T follicular helper cell (primary cell): ENCODE results near the gene SIN3A.
"Not testable (repeated sequence)": the region's sequence is repeated elsewhere in the genome, so short reads cannot be mapped to it uniquely, and the experiment has no call there.

ENCODE experiments used
- DNase-seq: peaks from one replicate; pipeline ENCODE4 v3.0.0-alpha.2; 2020; ENCODE audit warnings: low read depth
- total RNA-seq, 2 experiments: gene quantifications; one replicate each; lab custom pipeline; 2026; lab: John Stamatoyannopoulos, UW

The SIN3A gene
- 123 to 167 reads per million in 2 experiments for total RNA-seq

DNA sequence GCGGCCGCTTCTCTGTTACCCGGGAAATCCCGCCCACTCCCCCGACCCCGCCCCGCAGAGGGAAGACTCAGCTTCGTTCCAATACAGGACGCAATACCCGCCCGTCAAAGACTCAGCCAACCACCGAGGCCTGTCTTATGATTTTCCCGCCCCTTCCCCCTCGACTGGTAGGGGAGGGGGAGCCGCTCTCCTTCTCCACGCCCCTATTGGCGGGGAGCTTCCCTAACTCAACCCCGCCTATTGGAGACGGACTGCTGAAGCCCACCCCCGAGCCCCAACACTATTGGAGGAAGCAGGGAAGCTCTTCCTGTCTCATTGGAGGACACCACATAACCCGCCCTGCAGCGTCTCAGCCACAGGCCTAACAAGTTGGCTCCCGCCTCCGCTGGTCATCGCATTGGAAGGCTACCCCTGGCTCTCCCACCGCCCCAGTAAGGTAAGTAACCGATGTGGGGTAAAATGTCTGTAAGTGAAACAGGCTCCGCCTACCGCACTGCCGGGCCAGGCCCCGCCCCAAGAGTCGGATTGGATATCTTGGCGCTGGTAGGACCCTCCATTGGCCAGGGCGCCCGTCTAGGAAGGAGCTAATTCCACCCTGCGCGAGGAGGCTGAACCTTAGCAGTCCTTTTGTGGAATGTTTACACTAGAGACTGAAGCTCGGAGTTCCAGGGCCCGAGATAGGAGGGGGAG is at the start of gene SIN3A:
Gene SIN3A (minus strand): TSS at position 17 of the 690 bp plus-strand sequence. CDS start 21,315 bp downstream, outside the sequence.
- DNase-seq, result peak; percentile 99

DNA sequence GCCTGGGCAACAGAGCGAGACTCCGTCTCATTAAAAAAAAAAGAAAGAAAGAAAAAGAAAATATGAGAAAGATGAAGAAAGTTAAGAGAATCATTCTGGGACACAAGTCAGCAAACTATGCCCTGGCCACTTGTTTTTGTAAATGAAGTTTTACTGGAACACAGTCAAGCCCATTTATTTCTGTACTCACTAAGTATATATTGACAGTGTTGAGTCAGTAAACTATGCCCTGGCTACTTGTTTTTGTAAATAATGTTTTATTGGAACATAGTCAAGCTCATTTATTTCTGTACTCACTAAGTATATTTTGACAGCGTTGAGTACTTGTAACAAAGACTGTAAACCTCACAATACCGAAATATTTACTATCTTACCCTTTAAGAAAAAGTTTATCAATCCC is 42.2 kb upstream of the SIN3A start:
- DNase-seq, result no peak

DNA sequence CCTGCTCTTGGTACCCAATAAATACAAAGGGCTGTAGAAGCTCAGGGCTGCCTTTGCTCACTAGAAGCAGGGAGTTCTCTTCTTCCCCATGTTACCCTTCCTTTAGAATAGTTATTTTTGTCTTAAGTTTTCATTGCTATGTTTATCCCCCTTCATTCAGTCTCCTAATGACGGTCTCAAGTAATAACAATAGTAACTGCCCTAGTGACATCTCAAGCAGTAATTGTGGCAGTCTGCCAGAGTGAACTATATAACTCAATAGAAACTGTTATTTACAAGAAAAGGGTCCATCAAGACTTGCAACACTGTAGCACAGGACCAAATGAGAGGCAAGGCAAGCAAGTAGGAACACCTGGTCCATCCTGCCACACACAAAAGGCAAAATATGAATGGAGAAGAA is 32.5 kb upstream of the SIN3A start:
- no peak for DNase-seq

DNA sequence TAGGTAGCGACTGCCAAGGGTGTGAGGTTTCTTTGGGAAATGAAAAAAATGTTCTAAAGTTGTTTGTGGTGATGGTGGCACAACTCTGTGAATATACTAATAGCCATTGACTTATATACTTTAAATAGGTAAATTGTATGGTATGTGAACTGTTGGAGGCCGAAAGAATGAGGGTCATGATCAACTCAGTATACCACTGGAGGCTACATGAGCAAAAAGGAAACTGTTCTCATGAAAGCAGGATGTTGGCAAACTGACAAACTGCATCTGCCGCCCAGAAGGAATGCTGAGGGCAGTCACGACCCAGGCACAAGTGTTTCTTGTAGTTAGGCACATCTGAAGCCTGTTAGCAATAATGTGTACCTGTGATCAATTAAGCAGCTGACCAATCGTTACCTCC is 32.1 kb upstream of the SIN3A start:
- not testable (repeated sequence) for DNase-seq

DNA sequence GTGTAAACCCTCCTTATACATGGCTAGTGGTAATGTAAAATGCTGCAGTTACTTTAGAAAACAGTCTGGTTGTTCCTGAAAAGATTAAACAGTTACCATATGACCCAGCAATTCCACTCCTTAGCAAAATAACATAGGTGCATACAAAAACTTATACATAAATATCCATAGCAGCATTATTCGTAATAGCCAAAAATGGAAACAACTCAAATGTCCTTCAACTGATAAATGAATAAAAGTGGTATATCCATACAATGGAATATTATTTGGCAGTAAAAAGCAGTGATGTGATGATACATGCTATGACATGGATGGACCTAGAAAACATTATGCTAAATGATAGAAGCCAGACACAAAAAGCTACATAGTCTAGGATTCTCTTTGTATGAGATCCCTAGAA is 31.6 kb upstream of the SIN3A start:
- DNase-seq, result no peak

DNA sequence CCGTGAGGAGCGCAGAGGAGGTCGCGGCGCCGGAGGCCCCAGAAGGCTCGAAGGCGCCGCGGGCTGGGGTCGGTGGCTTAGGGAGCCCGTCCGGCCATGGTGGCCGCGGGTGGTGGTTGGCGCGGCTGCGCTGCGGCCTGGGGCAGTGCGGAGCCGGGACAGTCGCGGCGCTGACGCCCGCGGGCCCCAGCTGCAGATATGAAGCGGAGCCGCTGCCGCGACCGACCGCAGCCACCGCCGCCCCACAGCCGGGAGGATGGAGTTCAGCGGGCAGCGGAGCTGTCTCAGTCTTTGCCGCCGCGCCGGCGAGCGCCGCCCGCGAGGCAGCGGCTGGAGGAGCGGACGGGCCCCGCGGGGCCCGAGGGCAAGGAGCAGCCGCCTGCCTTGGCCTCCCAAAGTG is 29.0 kb upstream of the SIN3A start:
- not testable (repeated sequence) for DNase-seq

DNA sequence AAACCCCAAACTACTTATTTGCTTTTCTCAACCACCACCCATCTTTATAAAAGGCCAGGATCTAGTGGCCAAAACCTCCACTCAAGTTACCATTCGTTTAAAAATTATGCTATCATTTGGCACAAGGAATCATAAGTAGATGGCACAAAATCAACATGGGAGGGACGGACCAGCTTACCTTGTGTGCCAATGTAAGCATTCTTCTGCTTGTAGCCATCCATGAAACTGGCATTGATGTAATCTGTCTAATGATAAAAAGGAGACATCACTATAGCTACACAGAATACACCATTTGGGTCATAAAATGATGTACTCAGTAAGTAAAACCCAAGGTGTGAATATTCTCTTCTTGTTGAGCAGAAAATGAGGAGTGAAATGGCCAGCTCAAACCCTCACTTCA is 28.2 kb upstream of the SIN3A start:
- DNase-seq, result no peak

DNA sequence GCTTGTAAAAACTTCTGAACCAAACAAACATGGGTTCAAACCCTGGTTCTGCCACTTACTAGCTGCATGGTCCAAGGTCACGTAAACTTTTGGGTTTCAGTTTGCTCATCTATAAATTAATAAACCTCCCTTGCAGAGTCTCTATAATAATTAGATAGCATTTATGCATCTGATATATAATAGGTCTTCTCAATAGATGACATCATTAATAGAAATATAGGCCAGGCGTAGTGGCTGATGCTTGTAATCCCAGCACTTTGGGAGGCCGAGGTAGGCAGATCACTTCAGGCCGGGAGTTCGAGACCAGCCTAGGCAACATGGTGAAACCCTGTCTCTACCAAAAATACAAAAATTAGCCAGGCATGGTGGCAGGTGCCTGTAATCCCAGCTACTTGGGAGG is 25.6 kb upstream of the SIN3A start:
- not testable (repeated sequence) for DNase-seq

DNA sequence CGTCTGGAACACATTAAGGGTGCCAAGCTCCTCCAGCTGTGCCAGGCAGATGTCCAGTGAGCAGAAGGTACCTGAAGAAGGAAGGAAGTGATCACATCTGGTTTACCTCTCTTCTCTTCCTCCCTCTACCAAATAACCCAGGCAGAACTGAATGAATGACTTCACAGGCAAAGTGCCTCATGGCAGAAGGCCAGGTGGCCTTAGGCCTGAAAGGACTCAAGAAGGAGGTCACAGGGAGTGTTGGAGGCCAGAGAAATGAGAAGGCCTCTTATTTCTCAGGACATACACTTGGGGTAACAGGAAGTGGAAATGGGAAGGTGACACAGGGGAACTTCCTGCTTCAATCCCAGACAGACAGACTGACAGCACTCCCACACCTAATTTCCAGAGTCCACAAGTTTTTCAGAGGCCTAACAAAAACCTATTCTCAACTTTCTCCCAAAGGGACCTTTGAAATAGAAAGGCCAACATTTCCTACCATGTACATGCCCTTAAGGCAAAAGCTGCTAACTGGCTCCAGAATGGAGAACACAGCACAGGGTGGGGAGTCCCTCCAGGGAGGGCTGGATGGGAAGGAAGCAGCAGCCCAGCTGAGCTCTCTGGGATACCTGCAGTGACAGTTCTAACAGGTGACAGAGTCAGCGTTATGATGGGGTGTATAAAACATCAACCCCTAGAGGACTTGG is 17.6 kb upstream of the SIN3A start:
- no peak for DNase-seq

DNA sequence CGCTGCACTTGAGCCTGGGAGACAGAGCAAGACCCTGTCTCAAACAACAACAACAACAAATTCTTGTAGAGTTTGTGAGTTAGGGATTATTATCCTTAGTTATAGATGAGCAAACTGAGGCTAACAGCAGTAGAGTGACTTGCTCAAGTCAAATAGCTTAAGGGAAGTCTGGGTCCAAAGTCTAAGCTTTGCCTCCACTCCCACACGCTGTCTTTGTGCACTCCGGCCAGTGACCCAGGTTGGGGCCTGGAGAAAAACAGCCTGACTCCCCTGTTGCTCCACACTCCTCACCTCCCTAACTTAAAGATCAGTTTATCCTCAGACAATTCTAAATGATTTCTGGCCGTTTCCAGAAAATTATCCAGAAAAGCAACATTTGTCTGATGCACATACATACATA is 9.2 kb upstream of the SIN3A start:
- no peak for DNase-seq

DNA sequence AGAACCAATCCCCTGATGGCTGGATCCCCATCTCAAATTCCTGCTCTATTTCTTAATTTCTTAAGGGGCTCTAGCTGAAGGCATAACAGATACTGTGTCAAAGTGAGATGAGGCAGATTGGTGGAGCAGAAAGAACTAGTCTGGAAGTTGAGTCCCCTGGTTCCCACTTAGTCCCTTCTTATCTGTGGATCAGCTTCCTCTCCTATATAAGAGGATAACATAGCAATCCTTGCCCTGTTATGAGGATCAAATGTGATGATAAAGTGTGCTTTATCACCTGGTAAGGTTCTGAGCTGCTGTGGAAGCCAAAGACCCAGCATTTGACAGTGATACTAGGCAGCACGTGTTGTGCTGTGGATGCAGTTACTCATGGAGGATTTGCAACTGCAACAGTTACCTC is 8.1 kb upstream of the SIN3A start:
- DNase-seq, result no peak

DNA sequence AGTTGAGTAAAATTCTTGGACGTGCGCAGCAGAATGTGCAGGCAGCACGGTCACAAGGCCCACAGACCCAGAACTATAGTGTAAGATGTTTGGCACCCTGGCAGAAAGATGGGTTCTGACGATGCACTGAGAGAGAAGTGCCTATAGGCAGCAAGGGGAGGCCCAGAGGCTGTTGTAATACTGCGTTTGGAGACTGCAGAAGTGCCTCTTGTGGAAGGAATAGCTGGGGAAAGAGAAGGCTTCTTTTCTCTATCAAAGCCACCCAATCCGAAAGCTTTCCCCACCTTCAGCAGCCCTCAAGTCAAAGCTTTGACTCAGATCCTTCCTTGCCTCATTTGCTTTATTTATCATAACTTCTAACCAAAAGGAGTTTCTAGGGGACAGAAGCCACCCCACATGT is 5.2 kb upstream of the SIN3A start:
- no peak for DNase-seq

DNA sequence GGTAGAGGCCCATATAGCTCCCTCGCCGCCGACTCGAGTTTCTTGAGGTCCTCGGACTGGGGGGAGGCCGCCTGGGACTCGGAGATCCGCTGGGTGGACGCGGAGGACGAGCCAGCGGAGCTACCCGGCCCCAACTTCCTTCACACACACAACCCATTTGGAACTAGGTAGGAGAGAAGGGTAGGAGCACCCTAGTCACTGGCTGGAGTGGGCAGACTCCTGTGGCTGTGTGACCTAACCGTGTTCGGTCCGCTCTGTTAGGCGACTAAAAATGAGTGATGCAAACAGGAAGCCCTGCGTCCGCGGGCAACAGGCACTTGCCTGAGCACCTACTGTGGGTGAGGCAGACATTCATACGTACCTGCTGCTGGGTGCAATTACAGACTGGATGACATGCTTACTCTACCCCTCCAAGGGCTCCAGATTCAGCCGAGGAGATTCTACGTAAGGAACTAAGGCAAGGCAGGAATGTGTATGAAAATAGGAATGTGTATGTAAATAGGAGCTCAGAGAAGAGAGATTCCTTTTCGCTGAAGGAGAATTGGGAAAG is 4.6 kb upstream of the SIN3A start:
- peak; percentile 32 for DNase-seq

DNA sequence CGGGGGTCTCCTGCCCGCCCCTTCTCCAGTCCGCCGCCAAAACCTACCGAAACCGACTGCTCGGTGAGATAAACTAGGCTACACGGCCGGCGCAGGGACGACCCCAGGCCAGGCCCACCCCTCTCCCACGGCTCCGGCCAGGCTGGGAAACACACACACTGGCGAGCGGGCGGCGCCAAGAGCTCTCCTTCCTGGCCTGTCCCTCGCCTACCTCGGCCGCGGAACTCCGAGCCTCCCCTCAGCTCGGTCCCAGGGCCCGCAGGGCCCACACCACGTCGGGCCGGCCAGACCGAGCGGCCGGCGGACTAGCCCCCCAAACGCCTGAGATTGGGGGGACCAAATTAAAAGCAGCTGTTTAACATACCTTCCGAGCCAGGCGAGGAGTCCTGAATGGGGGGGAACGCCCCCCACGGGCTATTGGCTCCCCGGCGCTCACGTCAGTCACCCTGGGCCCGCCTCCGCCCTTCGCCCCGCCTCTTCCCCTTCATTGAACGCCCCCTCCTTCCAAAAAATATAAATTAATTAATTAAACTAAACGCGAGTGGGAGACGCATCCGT is 4.0 kb upstream of the SIN3A start:
- DNase-seq, result peak; percentile 81

DNA sequence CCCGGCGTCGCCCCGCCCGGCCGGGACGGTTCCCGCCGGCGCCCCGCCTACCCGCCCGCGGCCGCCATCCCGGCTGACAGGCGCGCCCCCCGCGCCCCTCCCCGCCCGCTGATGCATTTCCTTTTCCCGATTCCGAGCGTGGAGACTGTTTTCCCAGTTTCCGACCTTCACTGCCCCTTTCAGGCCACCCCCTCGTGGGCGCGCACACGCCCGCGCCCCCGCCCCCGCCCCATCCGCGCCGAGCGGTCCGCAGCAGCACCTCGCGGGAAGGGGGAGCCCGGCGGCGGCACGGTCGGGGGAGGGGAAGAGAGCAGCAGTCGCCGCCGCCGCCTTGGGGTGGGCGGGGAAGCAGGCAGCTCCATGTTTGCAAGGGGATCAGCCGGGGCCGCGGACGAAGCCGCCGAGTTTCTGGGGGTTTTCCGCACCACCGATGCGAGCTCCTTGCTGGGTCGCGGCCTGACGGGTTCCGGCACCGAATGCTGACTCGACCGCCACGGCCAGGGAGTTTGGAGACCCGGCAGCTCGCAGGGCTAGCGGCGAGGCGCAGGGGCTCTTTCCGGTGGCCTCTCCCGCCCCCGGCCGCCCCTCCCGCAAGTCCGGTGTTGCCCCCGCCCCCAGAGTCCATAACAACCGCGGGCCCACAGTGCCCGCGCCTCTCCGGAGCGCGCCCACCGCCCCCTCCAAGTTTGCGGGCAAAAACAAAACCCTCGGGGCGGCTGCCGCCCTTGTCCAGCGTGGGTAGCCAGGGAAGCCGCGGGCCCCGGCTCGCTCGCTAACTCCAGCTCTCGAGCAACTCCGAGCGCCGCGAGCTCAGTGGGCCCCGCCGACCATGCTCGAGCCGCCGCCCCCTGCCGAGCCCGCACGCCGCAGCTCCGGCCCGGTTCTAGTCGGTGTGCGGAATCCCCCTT is 3.2 kb upstream of the SIN3A start:
- DNase-seq, result peak; percentile 77

DNA sequence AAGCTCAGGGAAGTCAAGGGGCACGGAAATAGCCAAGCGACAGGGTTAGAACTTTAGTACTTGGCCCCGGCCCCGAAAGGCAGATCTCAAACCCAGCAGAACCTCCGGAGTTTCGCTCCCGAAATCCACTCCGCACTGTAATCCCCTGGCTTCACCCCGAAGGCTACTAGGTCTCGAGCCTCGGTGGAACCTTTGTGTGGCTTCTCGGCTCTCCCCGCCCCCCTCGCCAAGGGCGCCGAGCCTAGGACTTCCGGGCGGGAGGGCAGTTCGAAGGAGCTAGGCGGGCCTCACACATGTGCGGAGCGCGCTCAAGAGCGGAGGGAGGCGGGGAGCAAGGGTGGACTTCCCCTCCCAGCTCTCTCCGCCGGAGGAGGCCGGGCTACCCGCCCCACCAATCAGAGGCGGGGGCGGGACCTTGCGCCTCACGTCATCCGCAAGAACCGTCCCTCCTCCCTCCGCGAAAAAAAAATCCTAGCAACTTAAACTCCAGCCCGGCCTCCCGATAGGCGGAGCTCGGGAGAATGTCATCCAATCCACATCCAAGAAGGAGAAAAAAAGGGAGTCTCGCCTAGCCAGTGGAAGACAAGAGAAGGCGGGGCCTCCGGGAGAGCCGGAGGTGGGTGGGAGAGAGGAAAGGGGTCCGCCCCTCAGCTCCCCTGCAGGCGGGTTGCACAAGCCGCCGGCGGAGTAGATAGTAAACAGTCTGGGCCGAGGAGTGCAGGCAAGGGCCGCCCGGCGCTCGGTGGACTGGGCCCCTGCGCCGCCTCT is 2.4 kb upstream of the SIN3A start:
- peak; percentile 94 for DNase-seq

DNA sequence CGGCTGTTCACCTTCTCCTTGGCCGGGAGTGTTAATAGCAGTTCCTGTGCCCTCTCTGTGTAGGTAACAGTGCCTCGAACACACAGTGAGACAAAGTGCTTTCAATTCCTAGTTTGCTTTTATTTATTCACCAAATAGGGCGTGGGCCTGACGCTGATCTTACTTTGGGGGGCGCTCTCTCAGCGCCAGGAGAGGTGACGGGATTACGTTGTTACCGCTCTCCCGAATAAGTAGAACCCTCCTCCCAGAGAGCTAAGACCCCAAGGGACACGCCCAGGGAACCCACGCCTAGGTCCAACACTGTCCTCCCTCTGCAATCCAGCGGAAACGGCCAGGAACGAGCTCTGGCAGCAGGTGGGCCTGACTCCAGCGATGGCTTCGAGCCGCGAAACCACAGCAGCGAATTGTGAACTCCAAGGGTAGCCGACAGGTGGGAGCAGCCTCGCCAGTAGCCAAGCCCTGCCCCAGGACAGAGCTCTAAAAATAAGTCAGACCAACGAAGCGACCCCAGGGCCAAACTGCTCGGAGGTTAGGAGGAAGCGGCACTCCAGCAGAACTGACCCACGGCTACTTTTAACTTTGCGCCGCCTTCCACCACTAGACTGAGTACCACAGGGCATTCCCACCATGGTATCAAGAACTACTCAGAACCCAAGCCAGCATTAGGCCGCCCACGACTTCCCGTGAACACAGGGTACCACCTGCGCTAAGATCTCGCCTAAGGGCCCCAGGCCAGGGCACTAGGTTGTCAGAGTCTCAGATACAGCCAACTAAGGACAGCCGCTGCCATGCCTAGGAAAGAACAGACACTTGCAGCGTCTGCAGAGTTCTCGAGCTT is 1.6 kb upstream of the SIN3A start:
- DNase-seq, result peak; percentile 25

DNA sequence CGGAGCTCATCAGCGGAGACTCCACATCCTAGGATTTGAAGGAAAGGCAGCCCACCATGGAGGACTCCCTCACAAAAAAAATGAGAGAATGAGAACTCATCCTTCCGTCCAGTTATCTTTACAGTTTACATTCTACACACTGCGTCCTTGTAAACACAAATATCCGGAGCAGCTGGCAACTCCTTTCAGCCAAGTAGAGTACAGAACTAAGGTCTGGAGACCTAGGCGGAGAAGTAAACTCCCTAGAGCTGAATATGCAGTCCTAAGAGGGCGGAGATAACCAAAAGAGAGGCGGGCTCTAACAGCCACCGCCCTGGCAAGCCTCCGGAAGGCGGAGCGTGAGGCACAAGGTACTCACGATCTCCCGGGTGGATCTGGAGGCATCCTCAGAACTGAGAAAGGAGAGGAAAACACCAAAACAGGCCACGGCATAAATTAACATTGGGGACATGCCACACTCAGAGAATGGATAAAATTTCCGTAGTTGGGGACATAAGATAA is 924 bp upstream of the SIN3A start:
- peak; percentile 71 for DNase-seq

DNA sequence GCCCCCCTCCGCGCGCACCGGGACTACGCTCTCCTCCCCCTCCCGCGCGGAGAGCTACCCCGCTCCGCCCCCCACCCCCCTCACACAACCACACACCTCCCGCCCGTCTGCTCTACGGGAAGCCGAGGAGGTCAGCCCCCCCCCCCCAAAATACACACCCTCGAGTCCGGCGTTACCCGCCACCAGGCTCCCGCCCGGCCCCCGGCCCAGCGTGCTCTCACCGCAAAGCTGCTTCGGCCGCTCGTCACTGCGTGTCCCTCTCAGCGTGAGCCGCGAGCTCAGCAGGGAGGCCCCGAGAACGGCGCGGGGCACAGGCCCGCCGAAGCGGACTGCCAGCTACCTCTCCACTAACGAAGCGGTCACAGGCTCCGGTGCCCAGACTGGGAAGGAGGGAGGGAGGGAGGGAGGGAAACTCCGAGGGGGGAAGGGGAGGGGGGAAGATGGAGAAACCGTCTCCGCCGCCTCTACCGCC is 252 bp downstream of the SIN3A start:
- no peak for DNase-seq
